AG04450 (cell line): ENCODE results near the gene UGCG. TPM values are rescaled to one million over a fixed set of nuclear protein-coding genes. Genes with fewer than 3 reads are reported as not detected.
"Not testable (repeated sequence)": the region's sequence is repeated elsewhere in the genome, so short reads cannot be mapped to it uniquely, and the experiment has no call there.

Experiments
- CTCF ChIA-PET: fragments of 300-600, 350-600 bp; formaldehyde crosslinking; extraction: SDS; loops from one replicate; lab custom pipeline; 2022; ENCODE audit warnings: antibody characterized with exemption, inconsistent platforms; lab: Charles Lee
- POLR2A ChIA-PET: fragments of 350-600 bp; formaldehyde crosslinking; extraction: SDS; loops from one replicate; lab custom pipeline; 2021; ENCODE audit warnings: antibody characterized with exemption, inconsistent platforms; lab: Yijun Ruan, JAX
- DNase-seq: peaks from one replicate; pipeline ENCODE4 v3.0.0-alpha.2; 2011; ENCODE audit warnings: low read depth, low spot score
- H3K27ac ChIP-seq: one replicate; pipeline ENCODE4 v1.5.1; 2012; ENCODE audit warnings: low read depth, low read length, control low read depth
- H3K27me3 ChIP-seq: one replicate; pipeline ENCODE4 v1.6.0; 2012; ENCODE audit warnings: low read length; ENCODE audit not compliant: control insufficient read depth, insufficient read depth
- H3K4me3 ChIP-seq: 2 replicates; pipeline ENCODE4 v1.5.1; 2011; ENCODE audit warnings: mild to moderate bottlenecking, low read depth, low read length, control low read depth
- H3K9me3 ChIP-seq: 2 replicates; pipeline ENCODE4 v1.5.1; 2012; ENCODE audit warnings: low read length; ENCODE audit not compliant: control insufficient read depth, insufficient read depth
- CTCF ChIP-seq: IDR thresholded peaks from 2 replicates; pipeline ENCODE4 v1.5.1; 2011; ENCODE audit warnings: low read depth, low read length, control low read depth, inconsistent platforms
- polyA plus RNA-seq: library from polyadenylated mRNA; depleted of rRNA; stranded (reverse); fragments of >200 nt; gene quantifications from 2 replicates; pipeline ENCODE4 v1.2.3, GENCODE V29; 2011

The UGCG gene
- polyA plus RNA-seq, 1 experiment = 149 TPM

DNA sequence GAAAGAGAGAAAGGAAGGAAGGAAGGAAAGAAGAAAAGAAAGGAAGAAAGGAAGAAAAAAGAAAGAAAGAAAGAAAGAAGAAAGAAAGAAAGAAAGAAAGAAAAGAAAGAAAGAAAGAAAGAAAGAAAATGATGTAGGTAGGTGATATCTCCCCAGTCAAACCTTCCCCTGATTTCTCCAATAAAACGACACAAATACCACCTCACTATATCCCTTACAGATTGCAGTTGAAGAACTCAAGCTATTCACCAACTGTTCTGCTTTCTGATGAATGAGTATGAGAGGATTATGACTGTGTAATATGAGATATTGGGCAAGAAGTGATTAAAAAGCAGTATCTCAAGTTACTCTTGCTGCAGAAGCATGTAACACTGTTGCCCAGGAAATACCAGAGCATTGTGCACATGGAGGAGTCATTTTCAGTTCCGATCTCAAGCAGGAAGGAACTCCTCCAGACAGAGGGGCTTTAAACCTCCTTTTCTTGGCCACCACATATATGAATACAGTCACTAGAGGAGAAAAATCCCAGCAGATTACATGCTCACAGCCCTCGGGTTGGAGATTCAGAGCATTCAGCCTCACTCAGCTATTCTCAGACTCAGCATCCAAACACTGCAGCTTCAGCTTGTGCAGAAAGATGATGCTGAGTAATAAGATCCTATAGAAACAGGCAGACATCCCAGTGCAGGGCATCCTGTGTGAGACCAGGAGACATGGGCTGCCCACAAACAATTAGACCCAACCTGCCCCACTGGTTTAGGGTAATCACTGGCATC is 61.4 kb downstream of the UGCG start:
- ChIA-PET CTCF (interaction anchor here (1.0 kb wide), 1 partner anchor 116 kb away, joined by 4 read pairs; no protein-coding TSS in a partner anchor), POLR2A (interaction anchor here (0.5 to 1.4 kb wide), 13 partner anchors 9 to 422 kb away, joined by 3 to 10 read pairs (median 4); partner anchors contain the start of gene HSDL2)
- H3K9me3 ChIP-seq = no peaks in the 10 kb centered on the region; the same call in 1 of the 2 replicates
- H3K27me3 ChIP-seq = no peaks in the 10 kb centered on the region
- no peak for TF ChIP-seq CTCF
- peak; percentile 91 for DNase-seq
- H3K27ac ChIP-seq = peak overlapping the region; percentile 93
- H3K4me3 ChIP-seq = peak overlapping the region; percentile 52

GRCh38 chr9:111959468-111960359 is 63.1 kb downstream of the UGCG start:
- CTCF ChIA-PET = interaction anchor here (0.6 kb wide), 1 partner anchor 115 kb away, joined by 4 read pairs; no protein-coding TSS in a partner anchor
- no peaks in the 10 kb centered on the region for H3K27me3 ChIP-seq
- H3K4me3 ChIP-seq = no peak overlapping the region
- POLR2A ChIA-PET = no interaction called here
- TF ChIP-seq CTCF = no peak
- no peak for DNase-seq
- peak overlapping the region; percentile 59 for H3K27ac ChIP-seq
- peaks cover 3% of the 10 kb centered on the region; the same call in 1 of the 2 replicates for H3K9me3 ChIP-seq

- H3K27ac ChIP-seq, H3K4me3 ChIP-seq, H3K27me3 ChIP-seq, POLR2A ChIA-PET, H3K9me3 ChIP-seq, DNase-seq: not testable (repeated sequence)
- CTCF ChIA-PET = interaction anchor here (0.6 kb wide), 1 partner anchor 114 kb away, joined by 4 read pairs; no protein-coding TSS in a partner anchor
Measured at GRCh38 chr9:111960485-111960884, 63.9 kb downstream of the UGCG start.

GRCh38 chr9:111961009-111961408 is 64.4 kb downstream of the UGCG start:
- POLR2A ChIA-PET = no interaction called here
- H3K27me3 ChIP-seq = no peaks in the 10 kb centered on the region
- CTCF ChIA-PET = no interaction called here
- no peak for DNase-seq
- no peak overlapping the region for H3K4me3 ChIP-seq
- H3K9me3 ChIP-seq = peaks cover 3% of the 10 kb centered on the region; the same call in 1 of the 2 replicates
- TF ChIP-seq CTCF = no peak
- peak overlapping the region; percentile 25 for H3K27ac ChIP-seq

- Histone ChIP-seq H3K4me3 (no peak overlapping the region), H3K9me3 (peaks cover 3% of the 10 kb centered on the region; the same call in 1 of the 2 replicates), H3K27me3 (no peaks in the 10 kb centered on the region), H3K27ac (no peak overlapping the region)
- no peak for TF ChIP-seq CTCF
- no peak for DNase-seq
- ChIA-PET CTCF (no interaction called here), POLR2A (no interaction called here)
Measured at GRCh38 chr9:111961575-111961974, 65.0 kb downstream of the UGCG start.
